ENCODE measurements around the gene HOXD11.

Gene HOXD11

GRCh38 chr2:176094349-176094748 is 12.7 kb upstream of the HOXD11 start:
- no peak for DNase-seq

GRCh38 chr2:176095421-176095820 is 11.7 kb upstream of the HOXD11 start:
- DNase-seq = no peak

GRCh38 chr2:176096243-176096985 is 10.7 kb upstream of the HOXD11 start:
- DNase-seq = no peak

DNA sequence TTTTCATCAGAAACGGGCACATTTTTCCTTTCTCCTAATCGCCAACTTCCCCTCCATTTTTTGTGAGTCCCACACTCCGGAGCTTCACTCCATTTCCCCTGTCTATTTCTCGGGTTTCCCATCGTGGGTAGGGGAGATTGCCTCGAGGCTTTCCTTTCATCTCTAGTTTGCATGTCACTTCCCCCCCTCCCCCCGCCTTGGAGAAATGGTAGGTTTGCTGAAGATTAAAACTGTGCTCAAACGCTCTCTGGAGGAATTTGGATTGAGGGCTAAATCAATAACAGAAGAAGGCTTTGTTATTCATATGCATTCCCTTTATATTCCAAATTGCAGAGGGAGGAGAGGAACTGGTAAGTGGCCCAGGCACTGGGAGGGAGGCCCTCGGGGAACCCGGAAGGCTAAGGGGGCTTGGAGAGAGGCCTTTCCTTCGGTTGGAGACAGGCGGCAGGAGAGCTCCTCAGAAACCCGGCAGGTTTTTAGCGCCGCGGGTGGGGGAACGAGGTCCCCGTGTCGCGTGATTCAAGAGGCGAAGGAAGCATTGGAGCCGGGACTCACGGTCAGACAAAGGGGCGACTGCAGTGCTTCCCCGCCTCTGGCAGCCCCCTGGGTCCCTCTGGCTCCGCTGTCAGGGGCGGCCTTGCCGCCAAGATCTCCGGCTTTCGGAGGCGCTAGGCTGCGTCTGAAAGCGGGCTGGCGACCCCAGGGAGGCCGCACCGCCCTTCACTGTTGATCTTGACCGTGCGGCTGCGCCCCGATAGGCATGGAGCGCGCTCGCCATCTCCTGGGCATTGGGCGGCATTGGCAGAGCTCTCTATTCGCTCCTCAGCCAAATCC is 9.9 kb upstream of the HOXD11 start:
- peak; percentile 84 for DNase-seq

GRCh38 chr2:176097820-176098365 is 9.2 kb upstream of the HOXD11 start:
- no peak for DNase-seq

DNA sequence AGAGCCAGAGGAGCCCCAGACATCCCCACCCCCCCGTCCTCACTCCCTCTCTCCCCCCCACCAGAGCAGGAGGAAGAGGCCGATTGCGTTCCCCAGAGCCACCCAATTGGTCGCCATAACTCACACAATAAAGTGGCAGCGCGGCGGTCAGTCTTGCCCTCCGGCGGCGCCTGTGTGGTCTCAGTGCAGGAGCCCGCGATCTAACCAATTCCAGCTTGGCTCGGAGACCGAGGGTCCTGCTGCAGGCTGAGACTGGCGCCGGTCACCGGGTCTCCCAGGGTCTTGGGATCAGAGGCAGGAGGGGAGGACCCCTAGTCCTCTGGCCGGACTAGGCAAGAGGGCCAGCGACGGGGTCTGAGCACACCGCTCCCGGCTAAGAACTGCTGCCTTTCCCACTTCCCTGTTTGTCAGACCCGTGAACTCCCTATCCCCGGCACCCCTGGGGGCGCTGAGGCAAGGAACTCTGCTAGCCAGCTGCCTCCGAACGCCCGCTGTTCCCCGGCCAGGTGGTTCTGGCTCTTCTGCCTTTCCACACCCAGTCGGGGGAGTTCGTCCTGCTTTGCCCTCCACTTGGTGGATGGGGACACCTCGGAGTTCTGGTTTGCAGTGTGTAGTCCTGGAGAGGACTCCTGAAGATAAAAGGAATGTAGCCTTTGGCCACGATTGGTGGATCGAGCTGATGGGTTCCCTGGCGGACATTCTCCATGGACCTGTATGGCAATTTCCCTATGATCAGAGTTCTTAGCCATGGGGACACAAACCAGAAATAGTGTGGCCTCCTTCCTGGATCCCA is 8.5 kb upstream of the HOXD11 start:
- DNase-seq = no peak

- no peak for DNase-seq
Observed at GRCh38 chr2:176099159-176099727, 7.8 kb upstream of the HOXD11 start.

GRCh38 chr2:176099728-176100546 is 7.1 kb upstream of the HOXD11 start, which contains the start of gene HOXD12:
HOXD12 (plus strand) TSS chr2:176099795; CDS start chr2:176099802, 7 bp downstream.
- no peak for DNase-seq

GRCh38 chr2:176100547-176101140 is 6.4 kb upstream of the HOXD11 start:
- no peak for DNase-seq

GRCh38 chr2:176101216-176101830 is 5.8 kb upstream of the HOXD11 start:
- DNase-seq = no peak

DNA sequence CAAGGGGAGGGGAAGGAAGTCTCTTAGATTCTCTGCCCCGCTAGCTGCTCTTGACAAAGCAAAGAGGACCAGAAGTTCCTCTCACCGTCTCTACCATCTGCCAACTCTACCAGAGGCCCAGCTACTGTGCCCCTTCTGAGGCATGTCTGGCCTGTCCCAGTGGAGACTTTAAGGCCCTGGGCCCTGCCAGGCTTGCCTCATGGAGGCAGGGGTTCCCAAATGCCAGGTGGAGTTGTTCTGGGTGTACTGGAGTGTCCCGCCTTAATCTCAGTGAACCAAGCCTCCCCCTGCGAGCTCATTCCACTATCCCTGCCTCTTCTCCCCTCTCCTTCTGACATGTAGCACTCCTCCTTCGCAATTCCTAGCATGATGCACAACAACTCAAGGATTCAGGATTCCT is 5.2 kb upstream of the HOXD11 start:
- DNase-seq = no peak

DNA sequence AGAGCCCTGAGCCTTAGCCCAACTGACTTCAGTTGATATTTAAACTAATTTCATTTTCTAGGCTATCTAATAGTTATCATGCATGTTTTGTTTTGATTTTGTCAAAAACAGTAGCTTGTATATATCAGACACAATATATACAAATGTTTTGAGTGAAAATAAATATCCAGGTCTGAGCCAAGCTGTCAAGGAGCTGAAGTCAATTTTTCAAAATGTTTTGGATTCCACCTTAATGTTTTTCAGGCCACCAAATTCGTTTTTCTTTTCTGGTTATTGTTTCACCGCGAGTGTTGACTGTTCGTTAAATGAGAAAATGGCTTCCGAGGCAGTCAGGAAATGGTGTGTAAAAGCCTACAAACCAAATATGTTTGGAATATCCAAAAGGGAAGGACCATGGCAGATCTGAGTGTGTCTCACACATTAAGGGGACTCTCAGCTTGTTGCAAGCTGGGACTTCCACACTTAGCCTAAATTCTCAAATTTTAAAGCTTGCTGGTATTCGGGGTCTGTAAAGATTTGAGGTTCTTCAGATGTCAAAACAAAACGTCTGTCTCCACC is 4.7 kb upstream of the HOXD11 start:
- no peak for DNase-seq

DNA sequence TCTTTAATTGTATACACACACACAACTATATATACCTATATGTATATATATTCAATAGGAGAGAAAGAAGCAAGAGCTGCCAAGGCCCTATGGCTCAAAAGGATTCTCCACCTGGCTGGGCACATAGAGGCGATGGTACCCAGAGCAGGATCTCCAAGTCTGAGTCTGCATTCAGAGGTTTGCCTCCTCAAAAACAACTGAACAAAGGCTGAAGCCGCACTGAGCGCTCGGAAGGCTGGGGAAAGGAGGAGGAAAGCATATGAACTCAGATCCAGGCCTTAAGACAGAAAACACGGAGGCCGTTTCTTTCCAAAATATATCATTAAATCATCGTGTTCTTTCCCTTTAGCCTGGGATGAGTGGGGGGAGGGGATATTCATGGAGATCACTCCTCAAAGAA is 3.9 kb upstream of the HOXD11 start:
- no peak for DNase-seq

DNA sequence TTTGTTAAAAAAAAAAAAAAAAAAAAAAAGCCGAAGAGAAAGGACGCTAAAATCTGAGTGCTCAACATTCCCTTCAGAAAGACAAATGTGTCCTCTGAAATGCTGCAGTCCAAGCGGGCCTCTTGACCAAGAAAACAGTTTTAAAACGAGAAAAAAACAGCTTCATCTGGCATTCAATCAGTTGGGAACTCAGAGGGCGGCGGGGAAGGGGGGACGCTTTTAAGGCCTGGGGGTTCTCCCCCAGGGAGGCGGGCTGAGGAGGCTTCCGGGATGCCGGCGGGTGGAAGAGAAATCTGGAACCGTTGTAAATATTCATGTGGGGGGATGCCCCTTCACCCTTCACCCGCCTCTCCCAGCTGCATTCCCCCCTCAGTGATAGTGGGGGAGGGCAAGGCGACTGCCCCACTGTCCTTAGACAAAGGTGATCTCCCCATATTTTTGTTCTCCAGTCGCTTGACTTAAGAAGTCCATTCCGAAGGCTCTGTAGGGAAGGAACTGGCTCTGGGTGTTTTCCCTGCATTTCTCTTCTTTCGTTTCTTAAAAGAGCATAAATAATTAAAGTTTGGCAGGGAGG is 3.3 kb upstream of the HOXD11 start:
- DNase-seq = no peak

DNA sequence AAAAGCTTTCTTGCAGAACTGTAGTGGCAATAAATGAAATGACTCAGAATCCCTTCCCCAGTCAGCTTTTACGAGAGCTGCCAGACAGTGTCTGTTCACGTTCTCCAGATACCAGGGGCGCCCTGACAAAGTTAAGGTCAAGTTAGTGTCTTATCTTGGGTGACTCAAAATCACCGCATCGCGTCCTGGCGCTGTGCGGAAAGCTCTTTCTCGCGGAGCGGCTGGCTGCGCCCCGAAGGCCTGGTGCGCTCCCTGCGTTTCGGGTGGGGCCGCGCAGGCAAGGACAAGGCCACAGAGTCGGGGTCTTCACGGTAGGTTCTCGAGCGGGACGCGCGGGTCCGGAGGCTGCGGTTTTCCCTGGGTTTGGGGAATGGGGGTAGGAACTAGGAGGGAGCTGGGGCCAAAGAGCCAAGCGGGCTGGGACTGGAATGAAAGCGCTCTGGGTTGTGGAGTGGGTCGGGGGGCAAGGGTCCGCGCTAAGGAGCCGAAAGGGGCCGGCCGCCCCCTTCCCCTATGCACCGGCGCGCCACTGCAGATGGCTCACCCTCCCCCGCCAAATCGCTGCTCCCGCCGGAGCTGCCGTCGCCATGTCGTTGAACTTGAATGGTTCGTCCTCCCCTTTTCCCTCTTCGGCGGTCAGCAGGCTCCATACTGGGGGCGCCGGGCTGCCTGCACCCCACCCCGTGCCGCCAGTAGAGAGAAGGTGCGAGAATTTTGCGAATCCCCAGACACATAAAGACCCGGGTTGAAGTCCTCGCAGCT is 2.6 kb upstream of the HOXD11 start:
- DNase-seq = no peak

DNA sequence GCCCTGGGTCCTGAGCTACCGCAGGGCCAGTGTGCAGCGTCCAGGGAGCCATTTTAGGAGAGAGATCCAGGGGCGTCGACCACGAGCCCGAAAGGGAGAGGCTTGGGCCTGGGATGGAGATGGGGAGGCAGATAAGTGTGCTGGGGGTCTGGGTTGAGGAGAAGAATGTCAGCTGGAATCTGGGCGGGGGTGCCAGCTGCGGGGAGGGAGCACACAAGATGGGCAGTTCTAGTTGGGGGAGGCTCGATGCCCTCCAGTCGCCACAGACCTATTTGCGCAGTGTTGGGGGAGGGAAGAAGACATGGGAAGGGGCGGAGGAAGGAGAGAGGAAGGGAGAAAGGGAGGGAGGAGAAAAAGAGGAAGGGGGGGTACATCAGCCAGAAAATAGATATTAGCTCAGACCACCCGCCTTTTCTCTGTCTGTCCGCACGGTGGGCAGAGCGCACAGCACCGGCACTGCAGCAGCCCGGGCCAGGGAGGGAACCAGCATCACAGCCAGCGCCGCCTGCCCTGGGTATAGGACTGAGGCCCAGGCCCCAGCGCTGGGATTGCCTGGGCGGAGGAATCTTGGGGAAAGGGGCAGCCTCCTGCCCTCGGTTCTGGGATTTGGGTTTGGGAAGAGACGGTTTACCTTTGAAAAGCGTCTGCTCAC is 1.9 kb upstream of the HOXD11 start:
- DNase-seq = no peak

DNA sequence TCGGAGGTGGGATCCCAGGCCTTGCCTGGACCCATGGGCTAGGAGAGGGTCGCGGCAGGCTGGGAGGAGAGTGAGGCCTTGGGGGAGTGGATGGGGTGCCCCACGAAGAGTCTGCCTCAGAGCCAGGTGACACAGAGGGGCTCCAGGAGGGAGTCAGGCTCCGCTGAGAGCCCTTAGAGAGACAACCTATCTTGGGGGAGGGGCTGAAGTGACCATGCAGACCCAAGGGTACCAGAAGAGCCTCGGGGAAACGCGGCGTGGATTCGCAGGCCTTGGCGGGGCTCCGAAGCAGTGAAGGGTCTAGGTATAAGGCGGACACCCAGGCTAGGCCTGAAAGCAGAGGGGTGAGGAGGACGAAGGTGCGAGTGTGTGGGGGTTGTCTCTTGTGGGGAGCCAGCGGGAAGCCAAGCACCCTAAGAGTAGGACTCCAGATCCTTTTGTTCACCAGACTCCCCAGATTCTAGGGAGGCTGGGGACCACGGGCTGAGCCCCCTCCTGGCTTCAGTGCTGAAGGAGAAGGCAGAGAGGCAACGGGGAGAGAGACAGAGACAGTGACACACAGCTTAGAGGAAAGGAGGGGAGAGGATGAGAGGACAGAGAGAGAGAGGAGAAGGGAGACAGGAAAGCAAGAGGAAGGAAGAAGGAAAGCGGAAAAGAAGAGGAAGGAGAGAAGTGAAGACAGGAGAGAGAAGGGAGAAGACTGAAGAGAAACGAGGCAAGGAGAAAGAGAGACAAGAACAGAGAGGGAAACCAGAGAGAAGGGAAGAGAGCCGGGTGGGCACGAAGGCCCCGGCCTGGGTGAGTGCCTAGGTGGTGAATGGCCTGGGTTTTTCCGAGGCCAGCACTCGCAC is 1.1 kb upstream of the HOXD11 start:
- DNase-seq = no peak

DNA sequence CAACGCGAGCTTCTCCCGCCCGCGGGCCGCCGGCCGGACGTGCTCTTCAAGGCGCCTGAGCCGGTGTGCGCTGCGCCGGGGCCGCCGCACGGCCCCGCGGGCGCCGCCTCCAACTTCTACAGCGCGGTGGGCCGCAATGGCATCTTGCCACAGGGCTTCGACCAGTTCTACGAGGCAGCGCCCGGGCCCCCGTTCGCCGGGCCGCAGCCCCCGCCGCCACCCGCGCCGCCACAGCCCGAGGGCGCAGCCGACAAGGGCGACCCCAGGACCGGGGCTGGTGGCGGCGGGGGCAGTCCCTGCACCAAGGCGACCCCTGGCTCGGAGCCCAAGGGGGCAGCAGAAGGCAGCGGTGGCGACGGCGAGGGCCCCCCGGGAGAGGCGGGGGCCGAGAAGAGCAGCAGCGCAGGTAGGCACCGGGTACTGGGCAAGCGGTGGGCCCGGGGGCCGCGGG is 676 bp downstream of the HOXD11 start:
- DNase-seq = no peak

All from hematopoietic multipotent progenitor cell treated with erythropoietin and hydrocortisone succinate and interleukin-3 and kit ligand, for 6 days (in vitro differentiated cells).